Ectodermal cell (in vitro differentiated cells): ENCODE measurements around the gene CFAP58.

Experiments
- H3K27ac ChIP-seq: 2 replicates; pipeline ENCODE4 v1.7.0; 2013; ENCODE audit warnings: mild to moderate bottlenecking, low read depth, low read length; ENCODE audit not compliant: insufficient read depth, poor library complexity, severe bottlenecking
- H3K27me3 ChIP-seq: 2 replicates; pipeline ENCODE4 v1.7.0; 2013; ENCODE audit warnings: mild to moderate bottlenecking, low read length; ENCODE audit not compliant: insufficient read depth, control insufficient read depth, poor library complexity, severe bottlenecking
- H3K36me3 ChIP-seq: one replicate; pipeline ENCODE4 v1.7.0; 2013; ENCODE audit warnings: low read length; ENCODE audit not compliant: control insufficient read depth, insufficient read depth
- H3K4me1 ChIP-seq: one replicate; pipeline ENCODE4 v1.7.0; 2013; ENCODE audit warnings: low read length; ENCODE audit not compliant: control insufficient read depth, insufficient read depth
- H3K4me3 ChIP-seq: 2 replicates; pipeline ENCODE4 v1.7.0; 2013; ENCODE audit warnings: low read depth, low read length, control low read depth; ENCODE audit not compliant: insufficient read depth
- H3K9me3 ChIP-seq: 2 replicates; pipeline ENCODE4 v1.7.0; 2013; ENCODE audit warnings: mild to moderate bottlenecking, low read length, moderate library complexity; ENCODE audit not compliant: control insufficient read depth
- WGBS, 2 experiments: methylation state at CpG; one replicate each; pipeline ENCODE4 v1.1.7; 2013; ENCODE audit warnings: missing lambda C conversion rate in 2 of 2; 5-methylcytosine and 5-hydroxymethylcytosine counted together

The CFAP58 gene

DNA sequence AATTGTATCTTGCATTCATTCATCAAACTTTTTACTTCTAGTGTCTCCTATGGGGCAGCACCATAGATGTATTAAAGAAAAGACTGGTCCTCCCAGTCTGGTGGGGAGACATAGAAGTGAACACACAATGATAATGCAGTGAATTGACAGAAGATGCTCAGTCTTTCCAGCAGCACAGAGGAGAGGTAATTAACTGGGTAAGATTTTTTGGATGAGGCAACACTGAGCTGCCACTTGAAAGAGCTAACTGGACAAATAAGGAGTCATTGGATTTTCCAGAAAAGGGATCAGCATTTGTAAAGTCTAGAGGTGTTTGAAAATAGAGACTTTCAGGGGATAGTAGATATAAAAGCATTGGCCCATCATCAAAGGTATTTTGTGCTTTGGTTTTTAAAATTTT lies 8.1 kb upstream of the CFAP58 start:
- Histone ChIP-seq H3K4me1 (no peaks in the 10 kb centered on the region), H3K27me3 (peaks cover 4% of the 10 kb centered on the region), H3K27ac (no peak overlapping the region), H3K4me3 (no peak overlapping the region), H3K9me3 (no peaks in the 10 kb centered on the region), H3K36me3 (no peaks in the 10 kb centered on the region)

- WGBS, 2 experiments, result 84 to 87% methylated on average over 4 of the region's 4 CpGs
- Histone ChIP-seq H3K27me3 (no peaks in the 10 kb centered on the region), H3K9me3 (no peaks in the 10 kb centered on the region), H3K4me3 (no peak overlapping the region), H3K36me3 (no peaks in the 10 kb centered on the region), H3K4me1 (no peaks in the 10 kb centered on the region), H3K27ac (no peak overlapping the region)
Observed at GRCh38 chr10:104345941-104346340, 7.7 kb upstream of the CFAP58 start.

DNA sequence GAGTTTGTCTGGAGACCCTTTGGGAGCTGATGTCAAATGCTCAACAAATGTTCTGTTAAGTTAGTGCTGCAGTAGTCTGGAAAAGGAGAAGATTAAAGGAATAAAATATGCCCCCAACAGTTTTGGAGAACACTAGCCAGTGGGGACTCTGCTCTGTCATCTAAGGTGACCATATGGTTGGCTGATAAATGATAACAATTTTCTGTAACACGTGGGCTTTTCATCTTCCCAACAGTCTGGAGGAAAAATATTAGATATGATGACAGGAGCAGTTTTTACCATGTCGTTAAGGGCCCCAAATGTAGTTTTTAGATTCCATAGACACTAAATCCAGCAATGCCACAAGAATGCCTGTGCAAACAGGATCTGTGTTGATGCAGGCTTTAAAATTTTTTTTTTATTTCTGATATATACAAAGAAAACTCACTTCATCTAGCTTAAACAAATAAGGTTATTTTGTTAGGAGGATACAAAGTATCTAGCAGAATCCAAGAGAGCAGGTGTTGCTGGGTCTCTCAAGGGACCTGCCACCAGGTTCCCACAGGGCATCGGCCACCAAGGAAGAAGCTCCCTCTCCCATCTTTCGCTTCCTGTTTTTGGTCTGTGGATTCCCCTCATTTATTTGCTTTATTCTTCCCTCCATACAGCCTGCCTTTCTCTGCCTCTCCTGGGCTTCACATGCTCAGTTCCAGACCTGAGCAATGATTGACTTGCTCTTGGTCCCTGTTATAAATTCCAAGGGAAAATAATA lies 6.2 kb upstream of the CFAP58 start:
- Histone ChIP-seq H3K9me3 (no peaks in the 10 kb centered on the region), H3K36me3 (no peaks in the 10 kb centered on the region), H3K4me1 (no peaks in the 10 kb centered on the region), H3K27me3 (peaks cover 3% of the 10 kb centered on the region), H3K4me3 (no peak overlapping the region), H3K27ac (no peak overlapping the region)
- WGBS, 2 experiments, result 92 to 96% methylated on average over 4 of the region's 4 CpGs

DNA sequence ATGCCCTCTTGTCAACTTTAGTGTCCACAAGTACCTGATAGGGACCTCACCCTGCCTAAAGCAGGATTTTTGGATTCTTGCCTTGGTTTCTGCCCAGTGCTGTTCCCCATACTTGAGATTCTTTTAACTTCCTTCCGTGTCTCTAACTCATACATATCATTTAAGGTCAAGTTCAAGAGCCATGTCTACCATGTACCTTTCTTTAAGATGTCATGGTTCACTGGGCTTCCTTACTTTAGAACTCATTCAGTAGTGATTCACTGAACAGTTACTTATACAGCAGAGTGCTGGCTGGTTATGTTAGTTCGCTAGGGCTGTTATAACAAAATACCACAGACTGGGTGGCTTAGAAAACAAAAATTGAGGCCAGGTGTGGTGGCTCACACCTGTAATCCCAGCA lies 5.0 kb upstream of the CFAP58 start:
- Histone ChIP-seq H3K9me3 (no peaks in the 10 kb centered on the region), H3K27me3 (peaks cover 8% of the 10 kb centered on the region), H3K4me3 (no peak overlapping the region), H3K36me3 (no peaks in the 10 kb centered on the region), H3K27ac (no peak overlapping the region), H3K4me1 (peaks cover under 1% of the 10 kb centered on the region)
- WGBS, 2 experiments, result 91 to 94% methylated on average over 2 of the region's 2 CpGs

DNA sequence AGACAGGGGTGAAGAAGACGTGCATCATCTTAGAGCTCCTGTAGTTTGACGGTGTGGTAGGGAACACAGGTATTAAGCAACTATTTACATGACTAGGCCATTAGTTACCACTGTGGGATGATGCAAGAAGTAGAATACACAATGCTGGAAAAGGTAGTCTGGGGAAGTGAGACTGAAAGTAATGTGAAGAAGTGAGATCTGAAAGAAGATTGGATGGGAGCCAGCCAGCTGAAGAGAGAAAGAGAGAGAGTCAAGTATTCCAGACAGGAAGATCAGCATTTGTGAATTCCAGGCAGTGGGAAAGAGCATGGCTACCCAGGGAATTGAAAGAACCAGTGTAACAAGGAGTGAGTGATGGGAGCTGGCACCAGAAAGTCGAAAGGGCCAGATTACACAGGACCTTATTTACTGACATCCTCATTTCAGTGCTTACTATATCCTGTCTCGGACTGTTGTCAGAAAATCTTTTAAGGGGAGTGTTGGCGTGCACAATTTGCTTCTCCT lies 4.0 kb upstream of the CFAP58 start:
- WGBS, 2 experiments, result 67 to 69% methylated on average over 5 of the region's 5 CpGs
- Histone ChIP-seq H3K36me3 (no peaks in the 10 kb centered on the region), H3K27ac (no peak overlapping the region), H3K27me3 (peaks cover 19% of the 10 kb centered on the region), H3K4me1 (peaks cover 4% of the 10 kb centered on the region), H3K9me3 (no peaks in the 10 kb centered on the region), H3K4me3 (no peak overlapping the region)

- no peaks in the 10 kb centered on the region for H3K9me3 ChIP-seq
- H3K36me3 ChIP-seq, result no peaks in the 10 kb centered on the region
- no peak overlapping the region for H3K4me3 ChIP-seq
- WGBS, 2 experiments, result 50 to 52% methylated on average over 6 of the region's 6 CpGs
- H3K4me1 ChIP-seq, result peaks cover 4% of the 10 kb centered on the region
- H3K27me3 ChIP-seq, result peaks cover 24% of the 10 kb centered on the region
- H3K27ac ChIP-seq, result no peak overlapping the region
Observed at GRCh38 chr10:104350127-104350635, 3.5 kb upstream of the CFAP58 start.

DNA sequence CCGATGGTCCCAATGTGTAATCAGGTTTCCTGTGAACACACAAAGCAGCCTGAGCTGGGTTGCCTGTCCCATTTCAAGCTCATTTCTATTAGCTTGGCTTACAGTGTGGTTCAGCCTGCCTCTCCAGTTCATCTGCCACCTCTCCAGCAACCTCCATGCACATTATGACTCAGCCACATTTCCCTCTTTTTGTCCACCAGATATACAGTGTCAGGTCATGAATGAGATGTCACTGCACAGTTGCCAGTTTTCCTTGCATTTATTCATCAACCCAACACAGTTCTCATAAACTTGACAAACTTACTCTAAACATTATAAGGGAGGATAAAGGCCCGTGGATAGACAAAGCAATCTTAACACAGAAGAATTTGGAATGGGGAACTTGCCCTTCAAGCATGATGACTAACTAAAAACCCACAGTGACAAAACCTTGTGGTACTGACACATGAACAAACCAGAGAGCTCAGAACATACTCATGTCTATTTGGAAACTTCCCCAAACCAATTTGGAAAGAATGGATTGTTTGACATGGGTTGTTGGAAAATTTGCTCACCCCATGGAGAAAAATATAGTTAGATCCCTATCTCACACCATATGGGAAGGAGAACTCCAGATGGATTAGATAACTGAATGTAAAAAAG lies 2.5 kb upstream of the CFAP58 start:
- H3K27me3 ChIP-seq, result peaks cover 27% of the 10 kb centered on the region
- no peak overlapping the region for H3K27ac ChIP-seq
- 83% methylated on average over 2 of the region's 2 CpGs for WGBS, 2 experiments
- peaks cover 4% of the 10 kb centered on the region for H3K4me1 ChIP-seq
- H3K4me3 ChIP-seq, result no peak overlapping the region
- no peaks in the 10 kb centered on the region for H3K9me3 ChIP-seq
- H3K36me3 ChIP-seq, result no peaks in the 10 kb centered on the region

- H3K4me3 ChIP-seq, result no peak overlapping the region
- 98 to 100% methylated on average over 1 of the region's 1 CpG for WGBS, 2 experiments
- no peaks in the 10 kb centered on the region for H3K36me3 ChIP-seq
- no peaks in the 10 kb centered on the region for H3K9me3 ChIP-seq
- peaks cover 4% of the 10 kb centered on the region for H3K4me1 ChIP-seq
- H3K27me3 ChIP-seq, result peaks cover 27% of the 10 kb centered on the region
- no peak overlapping the region for H3K27ac ChIP-seq
Observed at GRCh38 chr10:104351919-104352318, 1.7 kb upstream of the CFAP58 start.

GRCh38 chr10:104359811-104360210 lies 6.2 kb downstream of the CFAP58 start:
- WGBS, 2 experiments, result 81 to 88% methylated on average over 1 to 2 of the region's 2 CpGs
- H3K36me3 ChIP-seq, result no peaks in the 10 kb centered on the region
- no peaks in the 10 kb centered on the region for H3K4me1 ChIP-seq
- H3K4me3 ChIP-seq, result no peak overlapping the region
- H3K27me3 ChIP-seq, result peaks cover 7% of the 10 kb centered on the region
- H3K27ac ChIP-seq, result no peak overlapping the region
- no peaks in the 10 kb centered on the region for H3K9me3 ChIP-seq

GRCh38 chr10:104367904-104368303 lies 14.3 kb downstream of the CFAP58 start:
- Histone ChIP-seq H3K27me3 (no peaks in the 10 kb centered on the region), H3K36me3 (no peaks in the 10 kb centered on the region), H3K27ac (no peak overlapping the region), H3K9me3 (no peaks in the 10 kb centered on the region), H3K4me3 (no peak overlapping the region), H3K4me1 (peaks cover 5% of the 10 kb centered on the region)
- WGBS, 2 experiments, result 85 to 88% methylated on average over 8 of the region's 8 CpGs
